Measurements from ENCODE around the gene MAP2K7. TPM values are rescaled to one million over a fixed set of nuclear protein-coding genes. Genes with fewer than 3 reads are reported as not detected.

Gene MAP2K7
- total RNA-seq, 4 donors from 2014 or later, result 23.1 to 47.8 (median 30.9) TPM

GRCh38 chr19:7921302-7921966 lies 17.8 kb downstream of the MAP2K7 start:
- TF ChIP-seq POLR2A (IDR thresholded peaks at IDR 0.05), result no peak
- TF ChIP-seq CTCF (IDR thresholded peaks at IDR 0.05), result no peak
- H3K4me3 ChIP-seq (ENCODE audit: low read depth, poor library complexity, severe bottlenecking), result no peak overlapping the region
- WGBS, 2 donors, result 43 to 47% methylated on average over 17 of the region's 17 CpGs
- DNase-seq (ENCODE audit: low spot score in 2 of 2), result no peak
- intact Hi-C loops (cut with DNase I; ENCODE audit: low total_unique reads), result no loop called here

- intact Hi-C loops (cut with DNase I; ENCODE audit: low total_unique reads), result no loop called here
- no peak overlapping the region for H3K4me3 ChIP-seq (ENCODE audit: low read depth, poor library complexity, severe bottlenecking)
Measured at GRCh38 chr19:7921967-7922835, 18.5 kb downstream of the MAP2K7 start.

GRCh38 chr19:7922836-7923195 lies 19.1 kb downstream of the MAP2K7 start:
- WGBS, 2 donors, result 83 to 93% methylated on average over 8 of the region's 8 CpGs
- no peak overlapping the region for H3K4me3 ChIP-seq (ENCODE audit: low read depth, poor library complexity, severe bottlenecking)
- intact Hi-C loops (cut with DNase I; ENCODE audit: low total_unique reads), result no loop called here
- no peak for DNase-seq (ENCODE audit: low spot score in 2 of 2)
- TF ChIP-seq CTCF (IDR thresholded peaks at IDR 0.05) (no peak), POLR2A (IDR thresholded peaks at IDR 0.05) (no peak)

More at GRCh38 chr19:7921967-7922835, 18.5 kb downstream of the MAP2K7 start:
- TF ChIP-seq CTCF (IDR thresholded peaks at IDR 0.05) (no peak), POLR2A (IDR thresholded peaks at IDR 0.05) (no peak)
- no peak for DNase-seq (ENCODE audit: low spot score in 2 of 2)
- WGBS, 2 donors, result 94% methylated on average over 31 of the region's 31 CpGs

GRCh38 chr19:7923295-7924191 lies 19.9 kb downstream of the MAP2K7 start:
- WGBS, 2 donors, result 55 to 60% methylated on average over 31 of the region's 31 CpGs
- DNase-seq (ENCODE audit: low spot score in 2 of 2), result no peak

More at GRCh38 chr19:7923295-7924191, 19.9 kb downstream of the MAP2K7 start:
- intact Hi-C loops (cut with DNase I; ENCODE audit: low total_unique reads), result no loop called here
- no peak for TF ChIP-seq POLR2A (IDR thresholded peaks at IDR 0.05)
- TF ChIP-seq CTCF (IDR thresholded peaks at IDR 0.05), result no peak
- H3K4me3 ChIP-seq (ENCODE audit: low read depth, poor library complexity, severe bottlenecking), result no peak overlapping the region

All from lower leg skin (tissue), 4 donors.